Measurements from ENCODE around the gene CLCA1.

Gene CLCA1

DNA sequence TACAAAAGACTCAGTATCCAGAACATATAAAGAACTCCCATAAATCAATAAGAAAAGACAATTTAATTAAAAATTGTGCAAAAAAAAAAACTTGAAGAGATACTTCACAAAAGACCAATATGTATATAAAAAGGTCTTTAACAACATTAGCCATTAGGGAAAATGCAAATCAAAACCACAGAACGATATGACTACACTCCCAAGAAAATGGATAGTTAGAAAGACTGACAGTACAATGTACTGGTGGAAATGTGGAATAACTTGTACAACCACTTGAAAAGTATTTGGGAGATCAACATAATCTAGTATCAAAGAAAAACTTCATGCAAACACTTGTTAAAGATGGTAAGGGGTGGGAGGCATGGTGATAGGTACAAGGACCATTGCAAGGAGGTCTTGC, 3.9 kb upstream of the CLCA1 start:
- Histone ChIP-seq H3K9ac (ENCODE audit: low read depth, low read length) (no peak overlapping the region), H3K4me3 (ENCODE audit: low read length) (no peak overlapping the region), H3K4me2 (ENCODE audit: low read length) (no peak overlapping the region), H3K36me3 (ENCODE audit: insufficient read depth, low read length) (no peaks in the 10 kb centered on the region), H3K27me3 (ENCODE audit: control insufficient read depth, insufficient read depth, low read length) (no peaks in the 10 kb centered on the region), H3K4me1 (ENCODE audit: control insufficient read depth, insufficient read depth, low read length) (no peaks in the 10 kb centered on the region), H3K9me3 (replicated peaks; ENCODE audit: low read length) (no peaks in the 10 kb centered on the region)

DNA sequence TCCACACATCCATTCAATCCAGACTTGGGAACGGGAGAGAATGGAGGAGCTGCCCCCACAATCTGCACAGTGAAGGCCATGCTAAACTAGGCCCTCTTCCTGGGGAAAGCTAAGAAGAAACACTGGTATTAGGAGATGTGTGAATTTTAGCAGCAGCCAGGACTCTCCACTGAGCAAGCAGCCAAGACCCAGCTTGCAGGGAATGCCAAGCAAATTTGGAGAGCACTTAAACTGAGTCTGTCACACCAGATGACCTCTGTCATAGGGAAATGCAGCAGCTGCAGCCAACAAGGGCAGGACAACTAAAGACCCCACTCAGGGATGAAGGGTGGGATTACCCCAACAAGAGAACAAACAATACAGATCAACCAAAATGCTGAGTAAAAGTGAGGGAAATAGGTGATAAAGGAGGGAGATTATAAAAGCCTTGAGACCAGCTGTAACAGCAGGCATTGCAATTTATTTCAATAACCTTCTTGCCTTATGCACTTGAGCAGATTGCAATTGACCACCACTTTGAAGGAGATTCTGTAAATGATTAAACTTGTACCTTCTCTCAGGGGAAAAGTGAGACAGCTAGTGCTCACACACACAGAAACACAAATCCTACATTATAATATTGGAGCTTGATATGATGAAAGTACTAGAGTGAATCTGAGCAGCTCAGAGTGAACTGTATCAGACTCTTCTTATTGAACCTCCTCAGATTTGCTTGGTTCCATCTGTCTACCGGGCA, 2.5 kb upstream of the CLCA1 start:
- Histone ChIP-seq H3K4me2 (ENCODE audit: low read length) (no peak overlapping the region), H3K36me3 (ENCODE audit: insufficient read depth, low read length) (no peaks in the 10 kb centered on the region), H3K9ac (ENCODE audit: low read depth, low read length) (no peak overlapping the region)

DNA sequence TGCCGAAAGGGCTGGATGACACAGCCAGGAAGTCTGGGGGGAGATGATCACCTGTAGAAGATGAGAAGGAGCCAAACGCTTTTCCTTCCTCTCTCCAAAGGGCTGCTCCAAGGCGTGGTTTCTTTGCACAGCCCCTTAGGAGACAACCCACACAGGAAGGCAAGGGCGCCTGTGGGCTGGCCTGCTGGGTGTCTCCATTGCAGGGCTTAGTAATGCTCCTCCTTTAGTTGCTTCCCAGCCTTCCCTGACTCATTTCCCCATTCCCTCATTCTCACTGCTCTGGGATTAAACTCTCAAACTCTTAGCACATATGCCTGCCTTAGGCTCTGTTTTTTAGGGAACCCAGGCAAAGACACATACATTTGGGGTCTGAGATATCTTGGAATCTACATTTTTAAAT, 1.7 kb upstream of the CLCA1 start:
- H3K4me3 ChIP-seq (ENCODE audit: low read length): no peak overlapping the region
- H3K4me1 ChIP-seq (ENCODE audit: control insufficient read depth, insufficient read depth, low read length): no peaks in the 10 kb centered on the region
- no peaks in the 10 kb centered on the region for H3K9me3 ChIP-seq (replicated peaks; ENCODE audit: low read length)
- no peaks in the 10 kb centered on the region for H3K36me3 ChIP-seq (ENCODE audit: insufficient read depth, low read length)
- H3K9ac ChIP-seq (ENCODE audit: low read depth, low read length): no peak overlapping the region
- H3K27me3 ChIP-seq (ENCODE audit: control insufficient read depth, insufficient read depth, low read length): no peaks in the 10 kb centered on the region
- H3K4me2 ChIP-seq (ENCODE audit: low read length): no peak overlapping the region

More for the DNA sequence above, 2.5 kb upstream of the CLCA1 start:
- no peaks in the 10 kb centered on the region for H3K4me1 ChIP-seq (ENCODE audit: control insufficient read depth, insufficient read depth, low read length)
- H3K27me3 ChIP-seq (ENCODE audit: control insufficient read depth, insufficient read depth, low read length): no peaks in the 10 kb centered on the region
- no peaks in the 10 kb centered on the region for H3K9me3 ChIP-seq (replicated peaks; ENCODE audit: low read length)
- no peak overlapping the region for H3K4me3 ChIP-seq (ENCODE audit: low read length)

DNA sequence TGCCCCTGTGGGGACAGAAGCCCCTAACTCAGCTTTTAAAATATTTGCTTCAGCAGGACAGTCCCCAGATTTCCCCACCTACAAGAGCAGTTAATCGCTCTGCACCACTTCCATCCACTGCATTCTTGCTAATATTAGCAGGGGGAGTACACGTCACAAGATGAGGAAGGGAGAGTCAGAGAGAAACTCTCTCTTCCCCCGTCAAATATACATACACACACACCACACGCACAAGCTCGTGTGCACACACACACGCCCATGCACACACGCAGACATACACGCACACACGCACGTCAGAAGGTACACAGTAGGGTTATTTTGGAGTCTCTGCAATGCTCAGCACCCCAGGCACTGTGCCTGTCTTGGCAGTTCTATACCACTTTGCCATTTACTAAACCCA, 2.1 kb downstream of the CLCA1 start:
- H3K4me2 ChIP-seq (ENCODE audit: low read length): no peak overlapping the region
- H3K4me3 ChIP-seq (ENCODE audit: low read length): no peak overlapping the region
- H3K9me3 ChIP-seq (replicated peaks; ENCODE audit: low read length): no peaks in the 10 kb centered on the region
- H3K27me3 ChIP-seq (ENCODE audit: control insufficient read depth, insufficient read depth, low read length): no peaks in the 10 kb centered on the region
- H3K4me1 ChIP-seq (ENCODE audit: control insufficient read depth, insufficient read depth, low read length): no peaks in the 10 kb centered on the region
- H3K36me3 ChIP-seq (ENCODE audit: insufficient read depth, low read length): no peaks in the 10 kb centered on the region
- no peak overlapping the region for H3K9ac ChIP-seq (ENCODE audit: low read depth, low read length)

DNA sequence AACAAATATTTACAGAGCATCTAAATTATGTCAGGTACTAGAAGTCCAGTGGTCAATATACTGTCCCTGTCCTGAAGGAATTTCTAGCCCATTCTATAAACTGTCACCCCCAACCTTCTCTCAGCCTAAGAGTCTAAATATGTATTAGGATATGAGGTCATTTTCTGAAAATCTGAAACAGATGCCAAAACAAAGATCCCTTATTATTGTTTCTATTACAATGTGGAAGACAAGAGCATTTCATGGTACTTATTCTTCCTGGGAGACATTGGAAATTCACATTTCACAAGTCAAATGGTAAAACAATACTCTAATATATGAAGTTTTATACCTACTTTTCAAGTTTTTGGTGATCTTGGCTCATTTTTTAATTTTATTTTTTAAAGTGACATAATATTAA, 2.6 kb downstream of the CLCA1 start:
- H3K9ac ChIP-seq (ENCODE audit: low read depth, low read length): no peak overlapping the region
- no peaks in the 10 kb centered on the region for H3K4me1 ChIP-seq (ENCODE audit: control insufficient read depth, insufficient read depth, low read length)
- no peak overlapping the region for H3K4me3 ChIP-seq (ENCODE audit: low read length)
- H3K27me3 ChIP-seq (ENCODE audit: control insufficient read depth, insufficient read depth, low read length): no peaks in the 10 kb centered on the region
- no peaks in the 10 kb centered on the region for H3K36me3 ChIP-seq (ENCODE audit: insufficient read depth, low read length)
- H3K9me3 ChIP-seq (replicated peaks; ENCODE audit: low read length): no peaks in the 10 kb centered on the region
- no peak overlapping the region for H3K4me2 ChIP-seq (ENCODE audit: low read length)

DNA sequence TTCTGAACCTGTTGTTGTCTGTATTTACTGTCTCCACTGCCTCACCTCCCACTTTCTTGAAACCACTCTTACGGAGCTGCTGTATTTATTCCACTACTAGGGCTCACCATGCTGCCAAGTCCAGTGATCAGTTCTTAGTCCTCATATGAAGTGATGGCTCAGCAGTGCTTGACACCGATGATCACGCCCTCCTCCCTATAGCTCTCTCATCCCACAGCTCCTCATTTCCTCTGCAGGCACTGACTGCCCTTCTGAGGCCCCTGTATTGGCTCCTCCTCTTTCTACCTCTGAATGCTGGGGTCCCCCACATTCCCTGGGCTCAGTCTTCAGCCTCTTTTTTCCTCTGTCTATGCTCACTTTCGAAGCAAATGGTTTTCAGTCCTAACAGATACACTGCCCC, 3.4 kb downstream of the CLCA1 start:
- no peaks in the 10 kb centered on the region for H3K9me3 ChIP-seq (replicated peaks; ENCODE audit: low read length)
- no peaks in the 10 kb centered on the region for H3K27me3 ChIP-seq (ENCODE audit: control insufficient read depth, insufficient read depth, low read length)
- H3K36me3 ChIP-seq (ENCODE audit: insufficient read depth, low read length): no peaks in the 10 kb centered on the region
- no peak overlapping the region for H3K4me2 ChIP-seq (ENCODE audit: low read length)
- H3K4me3 ChIP-seq (ENCODE audit: low read length): no peak overlapping the region
- no peaks in the 10 kb centered on the region for H3K4me1 ChIP-seq (ENCODE audit: control insufficient read depth, insufficient read depth, low read length)
- no peak overlapping the region for H3K9ac ChIP-seq (ENCODE audit: low read depth, low read length)

DNA sequence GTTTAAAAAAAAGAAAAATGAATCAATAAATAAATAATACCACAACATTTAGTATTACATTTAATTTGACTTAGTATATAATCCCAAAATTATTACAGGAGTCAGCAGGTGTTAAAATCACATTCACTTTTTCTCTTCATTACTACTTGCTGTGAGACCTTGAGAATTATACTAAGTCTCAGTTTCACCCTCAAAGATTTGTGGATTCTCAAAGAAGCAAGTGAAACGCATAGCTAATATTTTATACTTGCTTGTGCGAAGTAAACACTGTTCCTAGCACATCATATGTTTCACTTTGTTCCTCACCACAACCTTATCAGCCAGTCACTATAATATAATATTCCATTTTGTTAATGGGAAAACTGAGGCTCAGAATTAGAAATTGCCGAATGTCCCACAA, 4.0 kb downstream of the CLCA1 start:
- Histone ChIP-seq H3K4me3 (ENCODE audit: low read length) (no peak overlapping the region), H3K9me3 (replicated peaks; ENCODE audit: low read length) (no peaks in the 10 kb centered on the region), H3K4me1 (ENCODE audit: control insufficient read depth, insufficient read depth, low read length) (no peaks in the 10 kb centered on the region), H3K9ac (ENCODE audit: low read depth, low read length) (no peak overlapping the region), H3K36me3 (ENCODE audit: insufficient read depth, low read length) (no peaks in the 10 kb centered on the region), H3K27me3 (ENCODE audit: control insufficient read depth, insufficient read depth, low read length) (no peaks in the 10 kb centered on the region), H3K4me2 (ENCODE audit: low read length) (no peak overlapping the region)

DNA sequence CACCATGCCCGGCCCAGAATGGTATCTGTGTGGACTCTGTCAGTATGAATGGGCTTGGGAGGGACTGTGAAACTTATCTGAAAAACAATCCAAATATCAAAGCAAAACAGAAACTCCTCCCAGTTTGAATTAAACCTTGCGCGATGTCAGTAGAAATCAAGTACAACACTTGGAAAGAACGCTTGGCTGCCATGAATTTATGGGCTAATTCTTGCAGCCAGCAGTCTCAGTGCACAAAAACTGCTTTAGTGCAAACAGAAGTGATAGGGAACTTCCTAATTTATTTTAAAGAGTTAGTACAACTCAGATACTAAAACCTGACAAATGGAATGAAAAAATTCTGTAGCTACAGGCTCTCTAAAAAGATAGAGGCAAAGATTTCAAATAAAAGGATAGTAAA, 8.5 kb downstream of the CLCA1 start:
- H3K36me3 ChIP-seq (ENCODE audit: insufficient read depth, low read length): no peaks in the 10 kb centered on the region
- no peak overlapping the region for H3K9ac ChIP-seq (ENCODE audit: low read depth, low read length)
- H3K4me2 ChIP-seq (ENCODE audit: low read length): no peak overlapping the region
- no peaks in the 10 kb centered on the region for H3K27me3 ChIP-seq (ENCODE audit: control insufficient read depth, insufficient read depth, low read length)
- H3K4me3 ChIP-seq (ENCODE audit: low read length): no peak overlapping the region
- no peaks in the 10 kb centered on the region for H3K9me3 ChIP-seq (replicated peaks; ENCODE audit: low read length)
- no peaks in the 10 kb centered on the region for H3K4me1 ChIP-seq (ENCODE audit: control insufficient read depth, insufficient read depth, low read length)

DNA sequence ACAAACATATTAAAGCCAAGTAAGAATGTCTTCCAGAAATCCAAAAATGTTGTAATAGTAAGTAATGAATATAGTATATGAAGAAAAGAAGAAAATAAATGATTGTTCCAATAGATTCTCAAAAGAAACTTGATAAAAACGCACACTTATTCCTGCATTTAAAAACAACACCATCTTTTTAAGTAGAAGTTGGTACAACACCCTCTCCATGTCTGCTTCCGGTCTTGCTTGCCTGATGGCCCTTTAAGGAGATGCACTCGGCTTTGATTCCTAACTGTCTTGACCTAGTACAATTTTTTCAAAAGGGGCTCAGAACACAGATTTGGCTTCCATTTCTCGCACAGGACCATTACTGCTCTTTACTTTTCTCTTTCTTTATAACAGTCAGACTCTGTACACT, 9.0 kb downstream of the CLCA1 start:
- no peak overlapping the region for H3K9ac ChIP-seq (ENCODE audit: low read depth, low read length)
- H3K36me3 ChIP-seq (ENCODE audit: insufficient read depth, low read length): no peaks in the 10 kb centered on the region
- no peaks in the 10 kb centered on the region for H3K4me1 ChIP-seq (ENCODE audit: control insufficient read depth, insufficient read depth, low read length)
- no peak overlapping the region for H3K4me3 ChIP-seq (ENCODE audit: low read length)
- no peak overlapping the region for H3K4me2 ChIP-seq (ENCODE audit: low read length)
- H3K9me3 ChIP-seq (replicated peaks; ENCODE audit: low read length): no peaks in the 10 kb centered on the region
- H3K27me3 ChIP-seq (ENCODE audit: control insufficient read depth, insufficient read depth, low read length): no peaks in the 10 kb centered on the region

DNA sequence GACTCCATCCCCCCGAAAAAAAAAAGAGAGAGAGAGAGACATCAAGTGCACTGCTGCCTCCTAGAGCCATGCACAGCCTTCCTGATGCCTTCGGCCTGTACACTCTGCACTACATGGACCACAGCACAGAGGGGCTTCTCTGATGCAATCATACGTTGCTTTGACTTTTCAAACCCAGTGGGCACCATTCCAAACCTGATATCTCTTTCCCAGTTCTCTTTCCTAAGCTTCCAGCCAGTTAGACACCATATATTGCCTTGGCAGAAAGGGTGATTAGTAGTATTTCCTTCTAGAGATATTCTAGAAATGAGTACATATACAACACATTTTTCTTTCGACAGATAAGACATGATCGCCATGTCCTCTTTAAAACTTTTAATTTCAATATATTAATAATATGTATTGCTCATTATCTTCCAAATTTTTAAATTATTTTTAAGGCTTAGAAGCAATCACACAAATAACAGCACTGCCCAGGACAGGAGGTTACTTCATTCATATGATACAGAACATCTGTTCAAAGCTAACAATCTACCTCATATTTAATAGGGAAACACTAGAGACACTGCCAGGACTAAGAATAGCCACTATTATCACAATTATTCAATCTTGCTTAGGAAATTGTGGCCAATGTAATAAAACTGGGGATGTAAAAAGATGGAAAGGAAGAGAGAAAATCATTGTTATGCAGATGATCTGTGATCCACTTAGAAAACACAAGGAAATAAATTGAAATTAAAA, 9.9 kb downstream of the CLCA1 start:
- H3K4me2 ChIP-seq (ENCODE audit: low read length): no peak overlapping the region
- no peak overlapping the region for H3K4me3 ChIP-seq (ENCODE audit: low read length)
- H3K36me3 ChIP-seq (ENCODE audit: insufficient read depth, low read length): no peaks in the 10 kb centered on the region
- H3K9ac ChIP-seq (ENCODE audit: low read depth, low read length): no peak overlapping the region
- no peaks in the 10 kb centered on the region for H3K27me3 ChIP-seq (ENCODE audit: control insufficient read depth, insufficient read depth, low read length)
- H3K4me1 ChIP-seq (ENCODE audit: control insufficient read depth, insufficient read depth, low read length): no peaks in the 10 kb centered on the region
- no peaks in the 10 kb centered on the region for H3K9me3 ChIP-seq (replicated peaks; ENCODE audit: low read length)

DNA sequence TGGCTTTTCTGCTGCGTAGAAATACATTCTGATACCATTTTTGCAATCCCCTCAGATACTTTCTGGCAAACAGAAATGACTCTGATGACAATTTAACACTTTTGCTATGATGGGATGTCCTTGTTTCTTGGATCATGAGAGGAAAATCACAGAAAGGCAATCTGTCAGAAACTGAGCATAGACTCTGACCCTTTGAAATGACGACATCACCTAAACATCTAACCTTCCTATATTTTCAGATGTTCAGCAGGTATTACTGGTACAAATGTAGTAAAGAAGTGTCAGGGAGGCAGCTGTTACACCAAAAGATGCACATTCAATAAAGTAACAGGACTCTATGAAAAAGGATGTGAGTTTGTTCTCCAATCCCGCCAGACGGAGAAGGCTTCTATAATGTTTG, 13.2 kb downstream of the CLCA1 start:
- Histone ChIP-seq H3K4me1 (ENCODE audit: control insufficient read depth, insufficient read depth, low read length) (peaks cover 4% of the 10 kb centered on the region), H3K9ac (ENCODE audit: low read depth, low read length) (no peak overlapping the region), H3K36me3 (ENCODE audit: insufficient read depth, low read length) (no peaks in the 10 kb centered on the region), H3K27me3 (ENCODE audit: control insufficient read depth, insufficient read depth, low read length) (no peaks in the 10 kb centered on the region), H3K9me3 (replicated peaks; ENCODE audit: low read length) (no peaks in the 10 kb centered on the region), H3K4me3 (ENCODE audit: low read length) (no peak overlapping the region), H3K4me2 (ENCODE audit: low read length) (no peak overlapping the region)
